NCI-H774 (cell line): ENCODE measurements around the gene USP54.

ENCODE experiments used
- DNase-seq: peaks from one replicate; lab custom pipeline; 2025; lab: John Stamatoyannopoulos, UW

Gene USP54

GRCh38 chr10:73467206-73467605 lies 123.9 kb downstream of the USP54 start:
- no peak for DNase-seq

- no peak for DNase-seq
These were observed 125.0 kb downstream of the USP54 start for GRCh38 chr10:73465978-73466726.

GRCh38 chr10:73460897-73461296 lies 130.2 kb downstream of the USP54 start:
- DNase-seq, result no peak

GRCh38 chr10:73459683-73460314 lies 131.3 kb downstream of the USP54 start:
- DNase-seq, result no peak

GRCh38 chr10:73456187-73456890 lies 134.8 kb downstream of the USP54 start:
- DNase-seq, result no peak

- no peak for DNase-seq
These were observed 142.0 kb downstream of the USP54 start for GRCh38 chr10:73449113-73449512.

- no peak for DNase-seq
These were observed 142.8 kb downstream of the USP54 start for GRCh38 chr10:73448384-73448783.
